Neuronal stem cell (in vitro differentiated cells): Measurements from ENCODE around the gene YPEL1.
"Not testable (repeated sequence)": the region's sequence is repeated elsewhere in the genome, so short reads cannot be mapped to it uniquely, and the experiment has no call there.

Experiments
- DNase-seq: peaks from one replicate; pipeline ENCODE4 v3.0.0-alpha.2; 2013; ENCODE audit warnings: low spot score
- H2AFZ ChIP-seq: one replicate; pipeline ENCODE4 v1.6.1; 2013; ENCODE audit warnings: mild to moderate bottlenecking, low read length, inconsistent platforms
- H2AK5ac ChIP-seq: 2 replicates; pipeline ENCODE4 v1.6.1; 2013; ENCODE audit warnings: low read depth, mild to moderate bottlenecking, inconsistent platforms, low read length, moderate library complexity, mixed read lengths
- H2BK120ac ChIP-seq: 2 replicates; pipeline ENCODE4 v1.6.1; 2013; ENCODE audit warnings: low read depth, mild to moderate bottlenecking, inconsistent platforms, low read length, moderate library complexity, mixed read lengths
- H2BK12ac ChIP-seq: one replicate; pipeline ENCODE4 v1.6.1; 2013; ENCODE audit warnings: low read length, inconsistent platforms
- H2BK15ac ChIP-seq: 2 replicates; pipeline ENCODE4 v1.6.1; 2013; ENCODE audit warnings: mild to moderate bottlenecking, low read length, inconsistent platforms, mixed read lengths
- H2BK5ac ChIP-seq: one replicate; pipeline ENCODE4 v1.6.1; 2013; ENCODE audit warnings: inconsistent platforms, mild to moderate bottlenecking, low read length, moderate library complexity
- H3K14ac ChIP-seq: one replicate; pipeline ENCODE4 v1.6.1; 2013; ENCODE audit warnings: low read length, inconsistent platforms
- H3K18ac ChIP-seq: 2 replicates; pipeline ENCODE4 v1.6.1; 2013; ENCODE audit warnings: low read length, inconsistent platforms
- H3K23ac ChIP-seq: 2 replicates; pipeline ENCODE4 v1.6.1; 2013; ENCODE audit warnings: low read depth, mild to moderate bottlenecking, mixed read lengths, low read length, inconsistent platforms; ENCODE audit not compliant: poor library complexity
- H3K27ac ChIP-seq: replicated peaks from 3 replicates; pipeline ENCODE4 v1.5.1; 2013; ENCODE audit warnings: low read length, inconsistent platforms
- H3K27me3 ChIP-seq, 3 experiments: 2 replicates each; pipeline ENCODE4 v1.6.1; 2013; ENCODE audit warnings: low read length in 3 of 3, mild to moderate bottlenecking in 2 of 3, inconsistent platforms in 1 of 3, low read depth in 1 of 3, mixed read lengths in 1 of 3, moderate library complexity in 1 of 3; ENCODE audit not compliant: control insufficient read depth in 3 of 3, insufficient read depth in 3 of 3
- H3K36me3 ChIP-seq, 2 donors: replicated peaks in 1 of 2; 2 replicates each; pipeline ENCODE4 v1.6.1; 2013; ENCODE audit warnings: low read length in 2 of 2; ENCODE audit not compliant: control insufficient read depth in 2 of 2, insufficient read depth in 2 of 2
- H3K4ac ChIP-seq: 2 replicates; pipeline ENCODE4 v1.6.1; 2013; ENCODE audit warnings: inconsistent platforms, mild to moderate bottlenecking, low read length, moderate library complexity
- H3K4me1 ChIP-seq, 2 donors: 1 replicate in 1 of 2; 2 replicates in 1 of 2; pipeline ENCODE4 v1.6.1; 2013; ENCODE audit warnings: low read length in 2 of 2, low read depth in 1 of 2; ENCODE audit not compliant: control insufficient read depth in 2 of 2, insufficient read depth in 1 of 2
- H3K4me2 ChIP-seq: one replicate; pipeline ENCODE4 v1.6.1; 2013; ENCODE audit warnings: mild to moderate bottlenecking, low read length, inconsistent platforms; ENCODE audit not compliant: insufficient read depth, poor library complexity, severe bottlenecking
- H3K4me3 ChIP-seq, 2 donors: 2 replicates each; pipeline ENCODE4 v1.5.1; 2013; ENCODE audit warnings: low read length in 2 of 2, mild to moderate bottlenecking in 2 of 2, inconsistent platforms in 1 of 2, moderate library complexity in 1 of 2
- H3K79me1 ChIP-seq: one replicate; pipeline ENCODE4 v1.6.1; 2013; ENCODE audit warnings: low read depth, mild to moderate bottlenecking, inconsistent platforms, low read length, moderate library complexity
- H3K9ac ChIP-seq: one replicate; pipeline ENCODE4 v1.6.1; 2013; ENCODE audit warnings: mild to moderate bottlenecking, low read depth, low read length, inconsistent platforms; ENCODE audit not compliant: poor library complexity
- H3K9me3 ChIP-seq, 2 donors: replicated peaks in 1 of 2; 2 replicates each; pipeline versions ENCODE3 to v1.6.1; 2013; ENCODE audit warnings: low read length in 2 of 2, mild to moderate bottlenecking in 2 of 2, inconsistent platforms in 1 of 2, low read depth in 1 of 2, mixed read lengths in 1 of 2, moderate library complexity in 1 of 2; ENCODE audit not compliant: control insufficient read depth in 2 of 2, insufficient read depth in 1 of 2
- H4K8ac ChIP-seq: one replicate; pipeline ENCODE4 v1.6.1; 2013; ENCODE audit warnings: low read depth, mild to moderate bottlenecking, inconsistent platforms, low read length, moderate library complexity
- H4K91ac ChIP-seq: one replicate; pipeline ENCODE4 v1.6.1; 2013; ENCODE audit warnings: low read length, low read depth, mild to moderate bottlenecking, inconsistent platforms; ENCODE audit not compliant: poor library complexity
- WGBS, 2 donors: extraction: QIAGEN DNeasy Blood & Tissue Kit; methylation state at CpG; one replicate each; pipeline ENCODE4 v1.1.7; 2013; ENCODE audit warnings: missing lambda C conversion rate in 2 of 2, mixed read lengths in 1 of 2; ENCODE audit not compliant: insufficient read length in 2 of 2, insufficient replicate concordance in 1 of 2; ENCODE audit errors: extremely low coverage in 2 of 2; 5-methylcytosine and 5-hydroxymethylcytosine counted together

Gene YPEL1

DNA sequence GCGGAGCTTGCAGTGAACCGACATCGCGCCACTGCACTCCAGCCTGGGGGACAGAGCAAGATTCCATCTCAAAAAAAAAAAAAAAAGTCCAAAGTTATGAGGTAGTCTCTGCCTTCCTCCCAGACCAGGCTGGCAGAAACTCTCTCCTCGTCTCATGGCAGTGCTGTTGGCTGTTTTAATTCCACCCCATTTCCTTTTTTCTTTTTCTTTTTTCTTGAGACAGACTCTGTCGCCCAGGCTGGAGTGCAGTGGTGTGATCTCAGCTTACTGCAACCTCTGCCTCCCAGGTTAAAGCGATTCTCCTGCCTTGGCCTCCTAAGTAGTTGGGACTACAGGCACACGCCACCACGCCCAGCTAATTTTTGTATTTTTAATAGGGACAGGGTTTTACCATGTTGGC lies 42.7 kb downstream of the YPEL1 start:
- not testable (repeated sequence) for H4K91ac ChIP-seq, H3K4ac ChIP-seq, H3K27me3 ChIP-seq, H2BK15ac ChIP-seq, H3K4me3 ChIP-seq, H3K4me2 ChIP-seq, H4K8ac ChIP-seq, H3K18ac ChIP-seq, H2BK12ac ChIP-seq, H2BK120ac ChIP-seq, H2AK5ac ChIP-seq, H3K9ac ChIP-seq, H3K9me3 ChIP-seq, H3K4me1 ChIP-seq, H3K23ac ChIP-seq, H3K14ac ChIP-seq, DNase-seq, H2AFZ ChIP-seq, H2BK5ac ChIP-seq, H3K27ac ChIP-seq
- peaks cover 36 to 89% of the 10 kb centered on the region in 2 donors for H3K36me3 ChIP-seq
- no CpG with 5 or more reads among the region's 9 CpGs for WGBS, 2 donors
- H3K79me1 ChIP-seq, result peaks cover 10% of the 10 kb centered on the region

DNA sequence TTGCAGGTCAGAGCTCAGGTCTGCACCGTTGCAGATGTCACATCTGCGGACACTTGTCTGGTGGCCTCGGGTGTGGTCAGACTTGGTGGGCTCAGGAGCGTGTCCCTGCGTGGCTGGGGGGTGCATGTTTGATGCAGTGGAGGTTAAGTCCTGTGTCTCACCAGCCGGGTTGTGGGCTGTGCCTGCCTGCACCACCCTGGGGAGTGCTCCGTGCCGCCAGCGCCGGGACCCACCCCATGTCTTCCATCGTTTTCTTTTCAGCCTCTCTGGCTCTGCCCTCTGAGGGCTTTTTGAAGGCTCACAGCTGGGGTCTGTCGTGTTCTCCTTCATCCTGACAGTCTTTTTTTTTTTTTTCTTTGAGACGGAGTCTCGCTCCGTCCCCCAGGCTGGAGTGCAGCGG lies 43.8 kb downstream of the YPEL1 start:
- no peak overlapping the region for H2BK12ac ChIP-seq
- no peak overlapping the region for H2BK5ac ChIP-seq
- H2AFZ ChIP-seq, result no peak overlapping the region
- peak overlapping the region; percentile 98 for H3K23ac ChIP-seq
- H3K4me3 ChIP-seq, result peak overlapping the region in 1 of 2 donors; percentile 31
- no peaks in the 10 kb centered on the region for H3K27me3 ChIP-seq
- no peak overlapping the region for H3K27ac ChIP-seq
- H3K18ac ChIP-seq, result peak overlapping the region; percentile 48
- peaks cover 9% of the 10 kb centered on the region for H3K79me1 ChIP-seq
- no peak overlapping the region for H4K8ac ChIP-seq
- no peak overlapping the region for H3K4me2 ChIP-seq
- H3K14ac ChIP-seq, result peak overlapping the region; percentile 89
- no peak overlapping the region for H4K91ac ChIP-seq
- no peaks in the 10 kb centered on the region for H3K4me1 ChIP-seq
- H3K36me3 ChIP-seq, result peaks cover 32 to 83% of the 10 kb centered on the region in 2 donors
- peaks cover 0 to 2% of the 10 kb centered on the region in 2 donors for H3K9me3 ChIP-seq
- no peak overlapping the region for H2AK5ac ChIP-seq
- no peak overlapping the region for H2BK15ac ChIP-seq
- no peak overlapping the region for H3K4ac ChIP-seq
- no peak overlapping the region for H3K9ac ChIP-seq
- no peak overlapping the region for H2BK120ac ChIP-seq
- no peak for DNase-seq
- WGBS, 2 donors, result no CpG with 5 or more reads among the region's 16 CpGs

DNA sequence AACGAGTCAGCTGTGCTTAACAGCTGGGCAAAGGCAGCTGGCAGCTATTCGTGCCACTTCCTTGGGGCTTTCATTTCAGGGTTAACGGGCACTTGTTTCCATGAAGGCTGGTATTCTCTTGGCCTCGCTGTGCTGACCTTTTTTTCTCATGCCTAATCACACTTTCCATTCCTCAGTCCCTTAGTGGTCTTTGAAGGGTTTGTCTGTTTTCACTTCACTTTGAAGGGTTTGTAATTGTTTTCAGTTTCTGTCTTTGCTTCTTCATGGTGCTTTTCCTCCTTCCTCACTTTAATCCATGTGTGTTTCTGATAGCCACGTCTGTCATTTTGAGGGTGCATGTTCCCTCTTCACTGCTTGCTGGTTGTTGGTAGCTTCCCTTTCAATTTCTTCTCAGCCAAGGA lies 45.2 kb downstream of the YPEL1 start:
- H2AFZ ChIP-seq, result no peak overlapping the region
- WGBS, 2 donors, result no CpG with 5 or more reads among the region's 5 CpGs
- H3K4me2 ChIP-seq, result no peak overlapping the region
- H3K14ac ChIP-seq, result no peak overlapping the region
- peaks cover 7% of the 10 kb centered on the region for H3K79me1 ChIP-seq
- no peak overlapping the region for H2BK12ac ChIP-seq
- no peak overlapping the region for H3K18ac ChIP-seq
- no peak overlapping the region for H3K23ac ChIP-seq
- no peak overlapping the region for H4K91ac ChIP-seq
- H2AK5ac ChIP-seq, result no peak overlapping the region
- H2BK120ac ChIP-seq, result no peak overlapping the region
- no peak for DNase-seq
- H3K4me1 ChIP-seq, result no peaks in the 10 kb centered on the region
- H3K27ac ChIP-seq, result no peak overlapping the region
- no peaks in the 10 kb centered on the region for H3K27me3 ChIP-seq
- no peak overlapping the region for H3K4me3 ChIP-seq
- H2BK5ac ChIP-seq, result no peak overlapping the region
- peaks cover 0 to 2% of the 10 kb centered on the region in 2 donors for H3K9me3 ChIP-seq
- no peak overlapping the region for H3K9ac ChIP-seq
- H2BK15ac ChIP-seq, result no peak overlapping the region
- peaks cover 24 to 83% of the 10 kb centered on the region in 2 donors for H3K36me3 ChIP-seq
- H3K4ac ChIP-seq, result no peak overlapping the region
- no peak overlapping the region for H4K8ac ChIP-seq

DNA sequence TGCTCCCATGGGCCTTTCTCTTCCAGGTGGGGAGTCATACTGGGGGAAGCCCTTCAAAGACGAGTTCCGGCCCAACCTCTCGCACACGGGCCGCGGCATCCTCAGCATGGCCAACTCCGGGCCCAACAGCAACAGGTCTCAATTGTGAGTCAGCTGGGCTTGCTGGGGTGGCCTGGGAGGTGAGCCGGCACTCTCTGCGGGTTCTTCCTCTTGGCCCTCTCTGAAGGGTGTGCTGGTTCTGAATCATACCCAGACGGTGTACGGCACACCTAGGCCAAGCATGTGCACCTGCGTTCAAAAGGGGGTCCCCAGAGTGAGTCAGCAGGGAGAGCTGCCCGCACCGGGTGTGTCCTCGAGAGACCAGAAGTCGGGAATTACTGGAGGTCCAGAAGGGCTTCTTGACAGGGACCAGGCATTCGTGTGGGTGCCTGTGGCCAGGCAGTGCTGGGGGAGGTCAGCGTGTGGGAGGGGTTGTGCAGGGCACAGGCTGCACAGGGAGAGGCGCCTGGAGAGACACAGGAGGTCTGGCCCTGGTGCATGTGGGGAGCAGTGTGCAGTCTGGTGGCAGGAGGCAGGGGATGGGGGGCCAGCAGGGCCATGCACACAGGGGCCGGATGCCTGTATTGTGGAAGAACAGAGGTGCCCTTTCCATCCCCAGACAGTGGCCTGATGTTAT lies 46.8 kb downstream of the YPEL1 start:
- H3K4me3 ChIP-seq, result no peak overlapping the region
- peaks cover 0 to 2% of the 10 kb centered on the region in 2 donors for H3K9me3 ChIP-seq
- H4K8ac ChIP-seq, result peak overlapping the region; percentile 65
- peak overlapping the region; percentile 82 for H2BK5ac ChIP-seq
- no peak overlapping the region for H2AK5ac ChIP-seq
- H3K4me2 ChIP-seq, result no peak overlapping the region
- H3K79me1 ChIP-seq, result peaks cover 7% of the 10 kb centered on the region
- no peak overlapping the region for H3K27ac ChIP-seq
- no peak overlapping the region for H2AFZ ChIP-seq
- no peak overlapping the region for H2BK120ac ChIP-seq
- H3K27me3 ChIP-seq, result no peaks in the 10 kb centered on the region
- peak overlapping the region; percentile 91 for H3K23ac ChIP-seq
- no peak overlapping the region for H2BK15ac ChIP-seq
- peaks cover 23 to 78% of the 10 kb centered on the region in 2 donors for H3K36me3 ChIP-seq
- no peak overlapping the region for H3K14ac ChIP-seq
- H3K4ac ChIP-seq, result no peak overlapping the region
- peak overlapping the region; percentile 44 for H3K18ac ChIP-seq
- no peak overlapping the region for H4K91ac ChIP-seq
- no peak overlapping the region for H2BK12ac ChIP-seq
- no peak overlapping the region for H3K9ac ChIP-seq
- DNase-seq, result no peak
- no CpG with 5 or more reads among the region's 20 CpGs for WGBS, 2 donors
- no peaks in the 10 kb centered on the region for H3K4me1 ChIP-seq
